DND-41 (cell line): ENCODE data around the gene MYH14.
"Not testable (repeated sequence)": the region's sequence is repeated elsewhere in the genome, so short reads cannot be mapped to it uniquely, and the experiment has no call there.

Experiments used
- ATAC-seq: fragments of 200-7000 bp; cut with Tn5 transposase; 3 replicates; pipeline ENCODE4 v1.9.1; 2021; ENCODE audit warnings: low read depth; ENCODE audit not compliant: insufficient read depth
- DNase-seq: peaks from one replicate; pipeline ENCODE4 v3.0.0-alpha.2; 2020
- H2AFZ ChIP-seq: 2 replicates; pipeline ENCODE4 v1.6.0; 2012; ENCODE audit warnings: low read depth, low read length
- H3K27ac ChIP-seq: 2 replicates; pipeline ENCODE4 v1.5.1; 2012; ENCODE audit warnings: low read length, inconsistent platforms
- H3K27me3 ChIP-seq: fragments of 200-600 bp; sonication (generic); 2 replicates; pipeline ENCODE4 v1.6.0; 2012; ENCODE audit warnings: low read length, mild to moderate bottlenecking, inconsistent platforms; ENCODE audit not compliant: insufficient read depth, poor library complexity
- H3K36me3 ChIP-seq: 2 replicates; pipeline ENCODE4 v1.5.1; 2012; ENCODE audit warnings: low read length, inconsistent platforms; ENCODE audit not compliant: insufficient read depth
- H3K4me1 ChIP-seq: 2 replicates; pipeline ENCODE4 v1.5.1; 2012; ENCODE audit warnings: mild to moderate bottlenecking, low read length; ENCODE audit not compliant: insufficient read depth
- H3K4me2 ChIP-seq: 2 replicates; pipeline ENCODE4 v1.6.0; 2012; ENCODE audit warnings: mild to moderate bottlenecking, moderate library complexity, low read length, inconsistent platforms; ENCODE audit not compliant: insufficient read depth
- H3K4me3 ChIP-seq, 2 experiments: fragments of 200-600 bp in 1 of 2; shearing (Covaris generic) in 1 of 2; 2 replicates each; pipeline ENCODE4 v1.5.1; 2012 to 2016; ENCODE audit warnings: inconsistent platforms in 2 of 2, low read length in 2 of 2, mild to moderate bottlenecking in 2 of 2, low read depth in 1 of 2, moderate library complexity in 1 of 2
- H3K79me2 ChIP-seq: 2 replicates; pipeline ENCODE4 v1.6.0; 2012; ENCODE audit warnings: low read length, inconsistent platforms; ENCODE audit not compliant: insufficient read depth
- H3K9ac ChIP-seq: 2 replicates; pipeline ENCODE4 v1.6.0; 2012; ENCODE audit warnings: low read depth, mild to moderate bottlenecking, inconsistent platforms, low read length, moderate library complexity
- H3K9me3 ChIP-seq: 2 replicates; pipeline ENCODE4 v1.5.1; 2012; ENCODE audit warnings: low read length, moderate library complexity, mild to moderate bottlenecking, inconsistent platforms; ENCODE audit not compliant: insufficient read depth, severe bottlenecking
- H4K20me1 ChIP-seq: 2 replicates; pipeline ENCODE4 v1.6.0; 2012; ENCODE audit warnings: low read length; ENCODE audit not compliant: insufficient read depth
- CTCF ChIP-seq: IDR thresholded peaks from 2 replicates; pipeline ENCODE4 v1.5.1; 2012; ENCODE audit warnings: borderline replicate concordance, low read length, moderate library complexity, mild to moderate bottlenecking; ENCODE audit not compliant: poor library complexity, severe bottlenecking; ENCODE audit errors: extremely low read depth
- EZH2 ChIP-seq: IDR thresholded peaks from 3 replicates; pipeline ENCODE4 v1.6.1; 2012; ENCODE audit warnings: borderline replicate concordance, low read depth, mild to moderate bottlenecking, moderate library complexity, low read length, inconsistent platforms; ENCODE audit not compliant: severe bottlenecking

The MYH14 gene

DNA sequence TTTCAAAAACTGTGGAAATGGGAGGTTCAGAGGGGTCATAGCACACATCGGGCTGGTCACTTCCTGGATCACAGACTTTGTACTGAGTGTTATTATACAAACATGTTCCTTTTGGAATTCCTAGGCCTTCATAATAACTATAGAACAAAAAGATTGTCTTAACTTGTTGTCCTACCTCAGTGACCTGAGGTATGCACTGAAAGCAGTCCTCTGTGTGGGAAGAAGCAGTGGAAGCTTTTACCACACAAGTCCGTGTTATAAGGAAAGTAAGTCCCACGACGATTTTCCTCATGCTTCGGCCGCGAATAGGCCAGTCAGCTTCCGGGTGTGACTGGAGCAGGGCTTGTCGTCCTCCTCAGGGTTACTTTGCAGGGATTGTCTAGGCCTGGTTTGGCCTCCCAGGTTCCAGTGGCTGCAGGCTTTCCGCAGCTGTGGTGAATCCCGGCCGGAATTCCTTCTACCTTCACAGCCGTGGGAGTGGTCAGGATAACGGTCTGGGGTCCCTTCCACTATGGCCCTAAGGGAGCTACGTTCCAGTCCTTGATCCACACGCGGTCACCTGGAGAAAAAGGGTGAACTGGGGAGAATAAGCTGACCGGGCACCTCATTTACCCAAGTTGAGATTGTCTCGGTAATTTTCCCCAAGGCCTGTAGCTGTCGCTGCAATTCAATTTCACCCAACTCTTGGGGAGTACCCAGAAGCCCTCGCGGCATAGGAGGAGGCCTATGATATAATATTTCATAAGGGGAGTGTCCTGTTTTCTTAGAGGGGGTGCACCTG is 146.0 kb downstream of the MYH14 start:
- no peak overlapping the region for H3K4me2 ChIP-seq
- no peak for ATAC-seq
- H3K4me1 ChIP-seq, result no peaks in the 10 kb centered on the region
- no peak for TF ChIP-seq EZH2
- TF ChIP-seq CTCF, result no peak
- H3K27ac ChIP-seq, result no peak overlapping the region
- H3K9me3 ChIP-seq, result no peaks in the 10 kb centered on the region
- no peak overlapping the region for H3K4me3 ChIP-seq
- DNase-seq, result no peak
- no peaks in the 10 kb centered on the region for H4K20me1 ChIP-seq
- H3K79me2 ChIP-seq, result no peaks in the 10 kb centered on the region
- H3K27me3 ChIP-seq, result no peaks in the 10 kb centered on the region
- H2AFZ ChIP-seq, result no peak overlapping the region
- no peak overlapping the region for H3K9ac ChIP-seq
- no peaks in the 10 kb centered on the region for H3K36me3 ChIP-seq

DNA sequence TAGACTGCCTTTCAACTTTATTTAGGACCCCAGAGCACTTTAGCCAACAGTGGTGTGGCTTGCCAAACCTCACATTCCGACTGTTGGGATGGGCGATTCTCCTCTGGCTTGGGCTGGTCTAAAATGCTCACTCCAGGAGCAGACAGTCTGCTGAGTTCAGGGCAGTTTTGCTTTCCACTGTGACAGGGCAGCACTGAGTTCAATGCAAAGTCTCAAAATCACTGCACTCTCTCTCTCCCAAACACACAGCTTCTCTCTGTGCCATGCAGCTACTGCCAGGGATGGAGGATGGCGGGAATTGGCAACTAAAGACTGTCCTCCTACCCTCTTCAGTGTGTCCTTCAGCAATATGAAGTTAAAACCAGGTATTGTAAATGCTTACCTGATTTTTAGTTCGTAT is 148.8 kb downstream of the MYH14 start:
- Histone ChIP-seq H2AFZ (no peak overlapping the region), H3K27me3 (no peaks in the 10 kb centered on the region), H3K4me3 (no peak overlapping the region), H3K9me3 (no peaks in the 10 kb centered on the region), H4K20me1 (no peaks in the 10 kb centered on the region), H3K79me2 (no peaks in the 10 kb centered on the region), H3K9ac (no peak overlapping the region), H3K27ac (no peak overlapping the region), H3K36me3 (no peaks in the 10 kb centered on the region), H3K4me1 (peaks cover 4% of the 10 kb centered on the region), H3K4me2 (no peak overlapping the region)
- ATAC-seq (no peak), DNase-seq (no peak)
- no peak for TF ChIP-seq CTCF
- TF ChIP-seq EZH2, result no peak

DNA sequence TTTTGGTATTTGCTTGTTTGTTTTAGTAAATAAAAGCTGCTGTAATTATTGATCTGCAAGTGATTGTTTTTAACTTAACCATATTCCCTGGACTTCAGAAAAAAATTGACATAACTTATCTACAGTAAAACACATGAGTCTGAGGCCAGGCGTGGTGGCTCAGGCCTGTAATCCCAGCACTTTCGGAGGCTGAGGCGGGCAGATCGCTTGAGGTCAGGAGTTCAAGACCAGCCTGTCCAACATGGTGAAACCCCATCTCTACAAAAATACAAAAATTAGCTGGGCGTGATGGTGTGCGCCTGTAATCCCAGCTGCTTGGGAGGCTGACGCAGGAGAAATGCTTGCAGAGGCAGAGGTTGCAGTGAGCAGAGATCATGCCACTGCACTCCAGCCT is 150.1 kb downstream of the MYH14 start:
- H3K79me2 ChIP-seq, H3K9me3 ChIP-seq, H3K27ac ChIP-seq, H3K36me3 ChIP-seq, H2AFZ ChIP-seq, H3K27me3 ChIP-seq, H3K9ac ChIP-seq, DNase-seq, H4K20me1 ChIP-seq, H3K4me2 ChIP-seq, ATAC-seq, H3K4me3 ChIP-seq: not testable (repeated sequence)
- peaks cover 10% of the 10 kb centered on the region for H3K4me1 ChIP-seq

- no peaks in the 10 kb centered on the region for H4K20me1 ChIP-seq
- H3K4me2 ChIP-seq, result peak overlapping the region; percentile 67
- H3K9me3 ChIP-seq, result no peaks in the 10 kb centered on the region
- no peaks in the 10 kb centered on the region for H3K79me2 ChIP-seq
- TF ChIP-seq CTCF (no peak), EZH2 (no peak)
- no peak overlapping the region for H3K4me3 ChIP-seq
- H3K27ac ChIP-seq, result no peak overlapping the region
- DNase-seq (no peak), ATAC-seq (no peak)
- H3K9ac ChIP-seq, result no peak overlapping the region
- peaks cover 10% of the 10 kb centered on the region for H3K4me1 ChIP-seq
- H3K36me3 ChIP-seq, result no peaks in the 10 kb centered on the region
- no peak overlapping the region for H2AFZ ChIP-seq
- H3K27me3 ChIP-seq, result no peaks in the 10 kb centered on the region
Measured at GRCh38 chr19:50356691-50357177, 153.3 kb downstream of the MYH14 start.
